Stimulated activated CD4-positive, alpha-beta T cell treated with anti-CD3 and anti-CD28 coated beads, TNF-alpha, amount 100 ng/mL, for 48 hours (primary cell): ENCODE data around the gene PCMT1.
"Not testable (repeated sequence)": the region's sequence is repeated elsewhere in the genome, so short reads cannot be mapped to it uniquely, and the experiment has no call there.

Experiments used
- DNase-seq, 3 donors: peaks; one replicate each; pipeline ENCODE4 v3.0.0-alpha.2; 2020; ENCODE audit warnings: low read depth in 3 of 3

The PCMT1 gene

DNA sequence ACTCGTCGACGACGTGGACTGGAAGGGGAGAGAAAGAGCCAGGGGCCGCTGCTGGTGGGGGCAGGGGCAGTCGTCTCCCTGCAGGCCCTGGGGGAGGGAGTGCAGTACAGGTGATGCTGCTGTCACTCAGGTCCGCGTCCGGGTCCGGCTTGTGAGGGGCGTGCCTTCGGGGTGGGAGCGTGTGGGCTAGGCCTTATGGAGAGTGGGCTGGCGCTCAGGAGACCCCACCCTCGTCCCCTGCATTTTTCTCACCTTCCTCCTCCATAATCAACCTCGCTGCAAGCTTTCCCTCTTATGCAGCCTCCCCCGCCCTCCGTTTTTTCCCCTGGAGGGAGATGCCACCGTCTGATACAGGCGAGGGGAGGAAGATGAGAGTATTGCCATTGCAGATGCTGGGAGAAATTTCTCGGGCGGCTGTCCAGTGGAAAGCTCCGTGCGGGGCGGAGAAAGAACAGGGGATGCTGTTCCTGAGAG, 632 bp downstream of the PCMT1 start:
- DNase-seq, result peak; percentile 47 to 51 (median 48)

GRCh38 chr6:149751239-149751638, 1.7 kb downstream of the PCMT1 start:
- DNase-seq, result no peak

- DNase-seq, result not testable (repeated sequence)
Measured at GRCh38 chr6:149751920-149752319, 2.4 kb downstream of the PCMT1 start.

DNA sequence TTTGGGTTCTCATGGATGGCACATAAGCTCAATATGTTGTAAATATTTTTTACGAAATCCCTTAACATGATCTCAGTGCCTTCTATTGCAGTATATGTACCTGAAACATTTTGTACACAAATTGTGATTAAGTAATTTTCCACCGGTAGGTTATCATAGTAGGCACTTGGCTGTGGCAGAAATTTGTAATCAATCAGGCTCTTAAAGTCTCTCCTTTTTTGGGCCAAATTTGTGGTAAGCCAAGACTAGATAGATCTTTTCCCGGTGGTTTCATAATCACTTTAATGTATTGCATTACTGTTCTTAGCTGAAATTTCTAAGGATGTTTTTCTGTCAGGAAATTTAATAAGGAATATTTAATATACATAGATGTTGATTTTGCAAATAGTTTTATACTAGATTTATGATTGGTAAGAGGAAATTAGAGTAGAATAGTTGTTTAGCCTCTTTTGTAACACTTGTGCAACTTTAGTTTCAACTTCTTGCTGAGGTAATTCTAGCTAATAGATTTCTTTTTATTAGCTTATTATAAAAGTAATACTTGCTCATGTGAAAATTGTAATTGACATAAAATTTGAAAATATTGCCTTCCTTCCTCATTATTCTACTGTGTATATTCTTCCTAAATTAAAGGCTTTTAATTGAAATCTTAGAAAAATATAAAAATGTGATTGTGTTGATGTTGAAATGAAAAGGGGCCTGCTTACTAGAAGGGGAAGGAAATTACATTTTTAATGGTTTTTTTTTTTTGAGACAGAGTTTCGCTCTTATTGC, 3.2 kb downstream of the PCMT1 start:
- DNase-seq, result no peak

GRCh38 chr6:149753374-149753637, 3.8 kb downstream of the PCMT1 start:
- not testable (repeated sequence) for DNase-seq

DNA sequence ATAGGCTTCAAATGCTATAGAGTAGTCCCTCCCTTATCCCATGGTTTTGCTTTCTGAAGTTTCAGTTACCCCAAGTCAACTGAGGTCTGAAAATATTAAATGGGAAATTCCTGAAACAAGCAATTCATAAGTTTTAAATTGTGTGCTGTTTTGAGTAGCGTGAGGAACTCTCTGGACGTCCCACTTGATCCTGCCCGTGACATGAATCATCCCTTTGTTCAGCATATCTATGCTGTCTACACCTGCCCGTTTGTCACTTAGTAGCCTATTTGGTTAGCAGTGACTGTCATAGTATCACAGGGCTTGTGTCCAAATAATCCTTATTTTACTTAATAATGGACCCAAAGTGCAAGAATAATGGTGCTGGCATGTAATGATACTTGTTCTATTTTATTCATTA, 5.0 kb downstream of the PCMT1 start:
- no peak for DNase-seq

GRCh38 chr6:149755300-149756260, 6.0 kb downstream of the PCMT1 start:
- no peak for DNase-seq

- DNase-seq, result no peak
Measured at GRCh38 chr6:149756261-149756636, 6.7 kb downstream of the PCMT1 start.

DNA sequence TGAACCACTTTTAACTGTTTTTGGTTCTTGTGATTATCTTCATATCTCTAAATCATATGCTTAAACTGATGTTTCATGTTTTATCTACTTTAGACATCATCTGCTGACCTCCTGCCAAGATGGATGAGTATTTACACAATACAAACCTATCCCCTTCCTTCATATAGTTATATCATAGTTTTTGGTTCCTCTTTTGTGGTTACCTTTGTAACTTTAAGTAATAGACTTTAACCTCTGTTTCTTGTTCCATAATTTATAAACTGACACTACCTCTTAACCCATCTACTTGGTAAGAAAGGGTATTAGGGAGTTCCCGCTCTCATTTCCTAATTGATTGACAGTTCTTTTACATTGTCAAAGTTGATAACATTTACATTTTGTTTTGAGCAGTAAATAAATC, 11.9 kb downstream of the PCMT1 start:
- no peak for DNase-seq

GRCh38 chr6:149763866-149764265, 14.3 kb downstream of the PCMT1 start:
- no peak for DNase-seq

DNA sequence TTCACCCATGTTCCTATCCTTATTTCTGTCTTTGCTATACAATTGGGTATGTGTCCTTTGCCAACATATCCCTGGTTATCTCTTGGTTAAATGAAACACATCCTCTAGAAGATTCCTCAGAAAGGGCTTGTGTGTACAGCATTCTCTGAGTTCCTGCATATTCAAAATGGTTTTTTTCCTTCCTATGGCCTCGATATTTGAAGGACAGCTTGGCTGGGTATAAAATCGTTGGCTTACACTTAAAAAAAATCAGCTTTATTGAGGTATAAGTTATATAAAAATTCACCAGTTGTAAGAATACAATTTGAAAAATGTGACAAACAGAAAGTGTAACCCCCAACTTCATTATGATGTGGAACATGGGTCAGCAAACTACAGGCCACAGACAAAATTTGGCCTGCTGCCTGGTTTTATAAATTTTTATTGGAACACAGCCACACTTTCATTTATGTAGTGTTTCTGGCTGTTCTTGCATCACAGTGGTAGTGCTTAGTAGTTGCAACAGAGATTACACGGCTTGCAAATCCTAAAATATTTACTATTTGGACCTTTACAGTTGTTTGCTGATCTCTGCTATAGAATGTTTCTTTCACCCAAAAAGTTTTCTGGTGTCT, 16.7 kb downstream of the PCMT1 start:
- no peak for DNase-seq

DNA sequence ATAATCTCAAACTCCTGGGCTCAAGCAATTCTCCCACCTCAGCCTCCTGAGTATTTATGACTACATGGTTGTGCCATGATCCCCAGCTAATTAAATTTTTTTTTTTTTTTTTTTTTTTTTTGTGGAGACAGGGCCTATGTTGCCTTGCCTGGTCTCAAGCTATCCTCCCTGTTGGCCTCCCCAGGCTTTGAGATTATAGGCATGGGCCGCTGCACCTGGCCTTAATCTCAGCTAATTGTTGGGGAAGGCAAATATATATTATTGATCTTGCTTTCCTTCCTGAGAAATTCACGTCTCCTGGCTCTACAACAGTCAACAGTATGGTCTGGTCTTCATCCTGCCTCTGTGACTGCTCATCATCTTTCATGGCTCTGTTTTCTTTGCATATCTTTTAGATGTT, 20.1 kb downstream of the PCMT1 start:
- DNase-seq, result no peak

GRCh38 chr6:149771185-149771584, 21.6 kb downstream of the PCMT1 start:
- no peak for DNase-seq

GRCh38 chr6:149771925-149772324, 22.4 kb downstream of the PCMT1 start:
- DNase-seq, result no peak

DNA sequence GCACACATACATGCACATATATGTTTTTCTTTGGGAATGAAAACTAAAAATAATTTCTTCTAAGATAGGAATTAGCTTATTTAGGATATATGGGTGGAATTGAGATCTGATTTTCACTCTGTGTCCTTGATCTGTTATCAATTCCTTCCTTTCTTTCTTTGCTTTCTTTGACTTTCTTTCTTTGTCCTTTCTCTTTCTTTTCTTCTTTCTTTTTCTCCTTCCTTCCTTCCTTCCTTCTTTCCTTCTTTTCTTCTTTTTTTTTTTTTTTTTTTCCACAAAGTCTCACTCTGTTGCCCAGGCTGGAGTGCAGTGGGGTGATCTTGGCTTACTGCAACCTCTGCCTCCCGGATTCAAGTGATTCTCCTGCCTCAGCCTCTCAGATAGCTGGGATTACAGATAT, 28.1 kb downstream of the PCMT1 start:
- no peak for DNase-seq

DNA sequence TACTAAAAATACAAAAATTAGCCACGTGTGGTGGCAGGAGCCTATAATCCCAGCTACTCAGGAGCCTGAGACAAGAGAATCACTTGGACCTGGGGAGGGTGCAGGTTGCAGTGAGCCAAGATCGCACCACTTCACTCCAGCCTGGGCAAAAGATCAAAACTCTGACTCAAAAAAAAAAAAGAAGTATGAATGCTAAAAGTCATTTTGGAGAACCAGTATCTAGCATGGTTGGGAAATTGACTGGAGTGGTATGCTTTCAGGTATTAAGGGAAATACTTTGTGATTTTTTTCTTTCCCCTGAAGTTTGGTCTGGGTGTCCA, 30.1 kb downstream of the PCMT1 start:
- no peak for DNase-seq

GRCh38 chr6:149781715-149782114, 32.2 kb downstream of the PCMT1 start:
- DNase-seq, result no peak

DNA sequence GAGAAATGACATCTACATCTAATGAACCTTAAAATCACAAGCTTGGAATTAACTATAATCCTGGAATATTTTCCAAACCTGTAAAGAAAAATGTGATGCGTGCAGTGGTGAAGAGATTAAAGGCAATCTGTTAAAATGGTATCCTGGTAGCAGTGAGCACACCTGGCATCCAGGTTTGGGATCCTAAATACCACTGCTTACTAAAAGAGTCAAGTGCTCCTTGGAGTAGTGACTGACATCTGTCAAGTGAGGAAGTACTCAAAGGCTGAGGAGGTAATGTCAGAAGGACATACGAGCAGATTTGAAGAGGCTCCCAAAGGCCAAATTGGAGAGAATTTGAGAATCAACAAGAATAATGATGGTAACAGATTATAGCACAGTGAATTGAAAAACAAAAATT, 32.8 kb downstream of the PCMT1 start:
- DNase-seq, result no peak

GRCh38 chr6:149783551-149783950, 34.0 kb downstream of the PCMT1 start:
- DNase-seq, result no peak

- DNase-seq, result no peak
Measured at GRCh38 chr6:149806127-149806526, 56.6 kb downstream of the PCMT1 start.

- DNase-seq, result no peak
Measured at GRCh38 chr6:149809798-149810197, 60.3 kb downstream of the PCMT1 start.

GRCh38 chr6:149813351-149813750, 63.8 kb downstream of the PCMT1 start:
- no peak for DNase-seq

DNA sequence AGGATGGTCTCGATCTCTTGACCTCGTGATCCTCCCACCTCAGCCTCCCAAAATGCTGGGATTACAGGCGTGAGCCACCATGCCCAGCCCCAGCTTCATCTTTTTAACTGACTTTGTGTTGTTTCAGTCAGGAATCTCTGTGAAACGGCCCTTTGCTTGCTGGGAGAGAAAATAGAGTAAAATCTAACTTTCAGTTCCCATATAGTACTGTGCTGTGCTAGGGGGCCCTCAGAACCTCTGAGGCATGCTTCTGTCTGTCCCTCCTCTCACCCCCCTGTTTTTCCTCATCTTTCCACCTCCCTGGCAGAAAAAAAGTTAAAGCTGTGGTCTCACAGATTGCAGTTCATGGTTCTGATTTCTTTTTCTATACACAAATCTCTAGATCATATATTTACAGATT, 66.2 kb downstream of the PCMT1 start:
- DNase-seq, result no peak
